Activated naive CD4-positive, alpha-beta T cell treated with anti-CD3 and anti-CD28 coated beads, Interleukin-2, amount 50 U/mL, for 24 hours (primary cell): ENCODE measurements around the gene SRSF2.

ENCODE experiments used
- H3K27ac Mint-ChIP-seq: one replicate; pipeline ENCODE4 v1.8.0; 2021; ENCODE audit warnings: mild to moderate bottlenecking, mixed read lengths
- H3K27me3 Mint-ChIP-seq: one replicate; pipeline ENCODE4 v1.8.0; 2021; ENCODE audit warnings: mixed read lengths
- H3K36me3 Mint-ChIP-seq: one replicate; pipeline ENCODE4 v1.8.0; 2021; ENCODE audit warnings: mixed read lengths
- H3K4me1 Mint-ChIP-seq: one replicate; pipeline ENCODE4 v1.8.0; 2021; ENCODE audit warnings: mixed read lengths
- H3K4me3 Mint-ChIP-seq: one replicate; pipeline ENCODE4 v1.8.0; 2021; ENCODE audit warnings: mild to moderate bottlenecking, mixed read lengths
- H3K9me3 Mint-ChIP-seq: one replicate; pipeline ENCODE4 v1.8.0; 2021; ENCODE audit warnings: mixed read lengths

The SRSF2 gene

GRCh38 chr17:76737082-76737675 is at the start of gene SRSF2:
TSS of gene SRSF2 (minus strand) at chr17:76737331. CDS start at chr17:76737160, 171 bp downstream.
- Mint-ChIP-seq H3K27ac (peak within 1 kb of the TSS; percentile 98), H3K36me3 (peaks cover 36% of the 10 kb centered on the region), H3K9me3 (no peaks in the 10 kb centered on the region), H3K27me3 (no peaks in the 10 kb centered on the region), H3K4me1 (peaks cover 44% of the 10 kb centered on the region), H3K4me3 (peak within 1 kb of the TSS; percentile 99)

- Mint-ChIP-seq H3K27ac (no peak overlapping the region), H3K4me3 (no peak overlapping the region)
Measured at GRCh38 chr17:76784926-76785325, 47.8 kb upstream of the SRSF2 start.

GRCh38 chr17:76783146-76783545 is 46.0 kb upstream of the SRSF2 start:
- Mint-ChIP-seq H3K4me1 (no peaks in the 10 kb centered on the region), H3K36me3 (peaks cover 5% of the 10 kb centered on the region), H3K4me3 (no peak overlapping the region), H3K9me3 (no peaks in the 10 kb centered on the region), H3K27ac (no peak overlapping the region), H3K27me3 (no peaks in the 10 kb centered on the region)

More at GRCh38 chr17:76784926-76785325, 47.8 kb upstream of the SRSF2 start:
- no peaks in the 10 kb centered on the region for H3K9me3 Mint-ChIP-seq
- no peaks in the 10 kb centered on the region for H3K27me3 Mint-ChIP-seq
- H3K36me3 Mint-ChIP-seq: peaks cover 3% of the 10 kb centered on the region
- H3K4me1 Mint-ChIP-seq: no peaks in the 10 kb centered on the region

- H3K27ac Mint-ChIP-seq: no peak overlapping the region
- H3K36me3 Mint-ChIP-seq: peaks cover 8% of the 10 kb centered on the region
- H3K4me3 Mint-ChIP-seq: no peak overlapping the region
- H3K9me3 Mint-ChIP-seq: no peaks in the 10 kb centered on the region
- H3K27me3 Mint-ChIP-seq: no peaks in the 10 kb centered on the region
- H3K4me1 Mint-ChIP-seq: no peaks in the 10 kb centered on the region
Measured at GRCh38 chr17:76781056-76781982, 44.2 kb upstream of the SRSF2 start.

- H3K9me3 Mint-ChIP-seq: no peaks in the 10 kb centered on the region
- H3K4me1 Mint-ChIP-seq: peaks cover 25% of the 10 kb centered on the region
- H3K4me3 Mint-ChIP-seq: no peak overlapping the region
- H3K27ac Mint-ChIP-seq: no peak overlapping the region
- H3K27me3 Mint-ChIP-seq: no peaks in the 10 kb centered on the region
- H3K36me3 Mint-ChIP-seq: peaks cover 19% of the 10 kb centered on the region
Measured at GRCh38 chr17:76775021-76775600, 38.0 kb upstream of the SRSF2 start.

GRCh38 chr17:76772842-76773525 is 35.9 kb upstream of the SRSF2 start:
- peak overlapping the region; percentile 68 for H3K4me3 Mint-ChIP-seq
- no peaks in the 10 kb centered on the region for H3K9me3 Mint-ChIP-seq
- H3K27me3 Mint-ChIP-seq: no peaks in the 10 kb centered on the region
- peaks cover 20% of the 10 kb centered on the region for H3K36me3 Mint-ChIP-seq
- peak overlapping the region; percentile 97 for H3K27ac Mint-ChIP-seq
- H3K4me1 Mint-ChIP-seq: peaks cover 25% of the 10 kb centered on the region

- Mint-ChIP-seq H3K36me3 (peaks cover 5% of the 10 kb centered on the region), H3K4me1 (peaks cover 8% of the 10 kb centered on the region), H3K27me3 (no peaks in the 10 kb centered on the region), H3K4me3 (no peak overlapping the region), H3K9me3 (no peaks in the 10 kb centered on the region), H3K27ac (no peak overlapping the region)
Measured at GRCh38 chr17:76758570-76758969, 21.4 kb upstream of the SRSF2 start.

GRCh38 chr17:76757256-76757655 is 20.1 kb upstream of the SRSF2 start:
- Mint-ChIP-seq H3K9me3 (no peaks in the 10 kb centered on the region), H3K27ac (no peak overlapping the region), H3K36me3 (peaks cover 5% of the 10 kb centered on the region), H3K27me3 (no peaks in the 10 kb centered on the region), H3K4me3 (no peak overlapping the region), H3K4me1 (peaks cover 21% of the 10 kb centered on the region)

GRCh38 chr17:76755285-76755684 is 18.2 kb upstream of the SRSF2 start:
- H3K36me3 Mint-ChIP-seq: peaks cover 5% of the 10 kb centered on the region
- peak overlapping the region; percentile 55 for H3K27ac Mint-ChIP-seq
- no peaks in the 10 kb centered on the region for H3K27me3 Mint-ChIP-seq

GRCh38 chr17:76753061-76753961 is 16.2 kb upstream of the SRSF2 start:
- H3K4me1 Mint-ChIP-seq: peaks cover 28% of the 10 kb centered on the region
- no peaks in the 10 kb centered on the region for H3K9me3 Mint-ChIP-seq
- peak overlapping the region; percentile 90 for H3K4me3 Mint-ChIP-seq
- H3K36me3 Mint-ChIP-seq: peaks cover 4% of the 10 kb centered on the region
- H3K27ac Mint-ChIP-seq: peak overlapping the region; percentile 99
- H3K27me3 Mint-ChIP-seq: no peaks in the 10 kb centered on the region

More at GRCh38 chr17:76755285-76755684, 18.2 kb upstream of the SRSF2 start:
- H3K9me3 Mint-ChIP-seq: no peaks in the 10 kb centered on the region
- H3K4me3 Mint-ChIP-seq: no peak overlapping the region
- peaks cover 28% of the 10 kb centered on the region for H3K4me1 Mint-ChIP-seq

GRCh38 chr17:76752006-76752405 is 14.9 kb upstream of the SRSF2 start:
- no peaks in the 10 kb centered on the region for H3K9me3 Mint-ChIP-seq
- no peaks in the 10 kb centered on the region for H3K27me3 Mint-ChIP-seq
- H3K4me1 Mint-ChIP-seq: peaks cover 28% of the 10 kb centered on the region
- peak overlapping the region; percentile 97 for H3K27ac Mint-ChIP-seq
- H3K36me3 Mint-ChIP-seq: peaks cover 4% of the 10 kb centered on the region
- H3K4me3 Mint-ChIP-seq: peak overlapping the region; percentile 68

GRCh38 chr17:76751416-76751993 is 14.4 kb upstream of the SRSF2 start:
- H3K9me3 Mint-ChIP-seq: no peaks in the 10 kb centered on the region
- H3K36me3 Mint-ChIP-seq: peaks cover 4% of the 10 kb centered on the region
- H3K27me3 Mint-ChIP-seq: no peaks in the 10 kb centered on the region
- no peak overlapping the region for H3K4me3 Mint-ChIP-seq
- H3K4me1 Mint-ChIP-seq: peaks cover 28% of the 10 kb centered on the region
- H3K27ac Mint-ChIP-seq: no peak overlapping the region

GRCh38 chr17:76748657-76749056 is 11.5 kb upstream of the SRSF2 start:
- Mint-ChIP-seq H3K4me3 (no peak overlapping the region), H3K36me3 (peaks cover 10% of the 10 kb centered on the region), H3K27ac (no peak overlapping the region), H3K9me3 (no peaks in the 10 kb centered on the region), H3K4me1 (peaks cover 26% of the 10 kb centered on the region), H3K27me3 (no peaks in the 10 kb centered on the region)

GRCh38 chr17:76747716-76748363 is 10.7 kb upstream of the SRSF2 start:
- H3K36me3 Mint-ChIP-seq: peaks cover 10% of the 10 kb centered on the region
- H3K9me3 Mint-ChIP-seq: no peaks in the 10 kb centered on the region
- peaks cover 18% of the 10 kb centered on the region for H3K4me1 Mint-ChIP-seq
- H3K27me3 Mint-ChIP-seq: no peaks in the 10 kb centered on the region
- H3K4me3 Mint-ChIP-seq: no peak overlapping the region
- peak overlapping the region; percentile 13 for H3K27ac Mint-ChIP-seq
